GM21529 (cell line): ENCODE results near the gene MYO1C.

ENCODE experiments used
- ATAC-seq: cut with Tn5 transposase; IDR thresholded peaks from one replicate; pipeline ENCODE4 v1.9.1; 2021; ENCODE audit not compliant: unreplicated experiment

MYO1C gene

GRCh38 chr17:1485423-1486376, 6.8 kb downstream of the MYO1C start:
- peak; percentile 28 for ATAC-seq

GRCh38 chr17:1484676-1485422, 7.6 kb downstream of the MYO1C start:
- peak; percentile 34 for ATAC-seq

- ATAC-seq = no peak
Measured at GRCh38 chr17:1484060-1484535, 8.4 kb downstream of the MYO1C start.

GRCh38 chr17:1482680-1483079, 9.8 kb downstream of the MYO1C start:
- no peak for ATAC-seq

- ATAC-seq = no peak
Measured at GRCh38 chr17:1481736-1482135, 10.8 kb downstream of the MYO1C start.

- no peak for ATAC-seq
Measured at GRCh38 chr17:1480747-1481465, 11.6 kb downstream of the MYO1C start.

- ATAC-seq = no peak
Measured at GRCh38 chr17:1478418-1478817, 14.1 kb downstream of the MYO1C start.

GRCh38 chr17:1475321-1475854, 17.1 kb downstream of the MYO1C start:
- ATAC-seq = no peak

- peak; percentile 68 for ATAC-seq
Measured at GRCh38 chr17:1474402-1475189, 17.9 kb downstream of the MYO1C start.

GRCh38 chr17:1473841-1474240, 18.6 kb downstream of the MYO1C start:
- no peak for ATAC-seq

GRCh38 chr17:1473170-1473569, 19.3 kb downstream of the MYO1C start:
- ATAC-seq = no peak

GRCh38 chr17:1471911-1472821, 20.3 kb downstream of the MYO1C start:
- no peak for ATAC-seq

- ATAC-seq = no peak
Measured at GRCh38 chr17:1471490-1471889, 21.0 kb downstream of the MYO1C start.

GRCh38 chr17:1470755-1471462, 21.6 kb downstream of the MYO1C start:
- ATAC-seq = no peak

GRCh38 chr17:1470071-1470754, 22.3 kb downstream of the MYO1C start:
- no peak for ATAC-seq

- ATAC-seq = no peak
Measured at GRCh38 chr17:1469231-1469852, 23.1 kb downstream of the MYO1C start.

GRCh38 chr17:1467898-1468492, 24.5 kb downstream of the MYO1C start:
- ATAC-seq = no peak
